IMR-90 (cell line): ENCODE results near the gene PAX3.

Source experiments
- POLR2A ChIP-seq: IDR thresholded peaks from 2 replicates; pipeline ENCODE4 v1.6.1; 2012; ENCODE audit warnings: mild to moderate bottlenecking, low read depth, low read length
- TF ChIP-seq, protein P1 (sequence below): fragments of 150-350 bp; IDR thresholded peaks from 2 replicates; pipeline ENCODE4 v1.6.1; 2017; ENCODE audit warnings: mild to moderate bottlenecking, antibody characterized with exemption, low read length, low read depth
- TF ChIP-seq, protein P2 (sequence below): conservative IDR thresholded peaks from 2 replicates; pipeline ENCODE4 v1.5.1; 2012; ENCODE audit warnings: mild to moderate bottlenecking, low read depth, low read length, improper control_type of control experiment

DNA sequence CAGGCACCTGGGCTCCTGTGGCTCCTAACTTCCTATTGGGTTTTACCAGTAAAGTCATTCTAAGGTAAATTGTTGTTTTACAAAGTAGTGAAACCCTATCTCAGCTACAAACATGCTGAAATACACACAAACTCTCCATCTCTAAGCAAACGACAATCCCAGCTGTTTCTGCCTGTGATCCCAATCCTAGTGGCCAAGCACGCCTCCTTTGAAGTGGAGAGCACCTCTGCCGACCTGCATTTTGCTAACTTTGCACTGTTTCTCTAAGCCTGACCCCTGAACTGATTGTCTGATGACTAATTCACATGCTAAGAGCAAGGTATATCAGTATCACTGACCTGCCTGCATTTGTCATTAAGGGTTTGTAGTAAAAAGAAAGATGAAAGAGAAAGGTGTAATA, 124.3 kb downstream of the PAX3 start:
- no peak for TF ChIP-seq POLR2A
- TF ChIP-seq, protein P1, sequence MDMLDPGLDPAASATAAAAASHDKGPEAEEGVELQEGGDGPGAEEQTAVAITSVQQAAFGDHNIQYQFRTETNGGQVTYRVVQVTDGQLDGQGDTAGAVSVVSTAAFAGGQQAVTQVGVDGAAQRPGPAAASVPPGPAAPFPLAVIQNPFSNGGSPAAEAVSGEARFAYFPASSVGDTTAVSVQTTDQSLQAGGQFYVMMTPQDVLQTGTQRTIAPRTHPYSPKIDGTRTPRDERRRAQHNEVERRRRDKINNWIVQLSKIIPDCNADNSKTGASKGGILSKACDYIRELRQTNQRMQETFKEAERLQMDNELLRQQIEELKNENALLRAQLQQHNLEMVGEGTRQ = no peak
- TF ChIP-seq, protein P2, sequence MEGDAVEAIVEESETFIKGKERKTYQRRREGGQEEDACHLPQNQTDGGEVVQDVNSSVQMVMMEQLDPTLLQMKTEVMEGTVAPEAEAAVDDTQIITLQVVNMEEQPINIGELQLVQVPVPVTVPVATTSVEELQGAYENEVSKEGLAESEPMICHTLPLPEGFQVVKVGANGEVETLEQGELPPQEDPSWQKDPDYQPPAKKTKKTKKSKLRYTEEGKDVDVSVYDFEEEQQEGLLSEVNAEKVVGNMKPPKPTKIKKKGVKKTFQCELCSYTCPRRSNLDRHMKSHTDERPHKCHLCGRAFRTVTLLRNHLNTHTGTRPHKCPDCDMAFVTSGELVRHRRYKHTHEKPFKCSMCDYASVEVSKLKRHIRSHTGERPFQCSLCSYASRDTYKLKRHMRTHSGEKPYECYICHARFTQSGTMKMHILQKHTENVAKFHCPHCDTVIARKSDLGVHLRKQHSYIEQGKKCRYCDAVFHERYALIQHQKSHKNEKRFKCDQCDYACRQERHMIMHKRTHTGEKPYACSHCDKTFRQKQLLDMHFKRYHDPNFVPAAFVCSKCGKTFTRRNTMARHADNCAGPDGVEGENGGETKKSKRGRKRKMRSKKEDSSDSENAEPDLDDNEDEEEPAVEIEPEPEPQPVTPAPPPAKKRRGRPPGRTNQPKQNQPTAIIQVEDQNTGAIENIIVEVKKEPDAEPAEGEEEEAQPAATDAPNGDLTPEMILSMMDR = no peak
